DMS153 treated with DMSO at 0.1 percent for 48 hours (cell line): ENCODE results near the gene GCNT2.
"Not testable (repeated sequence)": the region's sequence is repeated elsewhere in the genome, so short reads cannot be mapped to it uniquely, and the experiment has no call there.

Experiments
- DNase-seq: peaks from one replicate; lab custom pipeline; 2025; ENCODE audit not compliant: unreplicated experiment; lab: John Stamatoyannopoulos, UW

GCNT2 gene

DNA sequence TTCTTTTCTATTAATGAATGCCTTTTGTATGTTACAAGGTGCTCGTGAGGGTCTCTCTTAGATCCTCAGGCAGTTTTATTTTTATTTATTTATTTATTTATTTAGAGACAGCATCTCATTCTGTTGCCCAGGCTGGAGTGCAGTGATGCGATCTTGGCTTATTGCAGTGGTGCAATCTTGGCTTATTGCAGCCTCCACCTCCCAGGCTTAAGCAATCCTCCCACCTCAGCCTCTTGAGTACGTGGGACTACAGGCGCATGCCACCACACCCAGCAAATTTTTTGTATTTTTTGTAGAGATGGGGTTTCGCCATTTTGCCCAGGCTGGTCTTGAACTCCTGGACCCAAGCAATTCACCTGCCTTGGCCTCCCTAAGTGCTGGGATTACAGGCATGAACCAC is 79.5 kb downstream of the GCNT2 start:
- DNase-seq: not testable (repeated sequence)

DNA sequence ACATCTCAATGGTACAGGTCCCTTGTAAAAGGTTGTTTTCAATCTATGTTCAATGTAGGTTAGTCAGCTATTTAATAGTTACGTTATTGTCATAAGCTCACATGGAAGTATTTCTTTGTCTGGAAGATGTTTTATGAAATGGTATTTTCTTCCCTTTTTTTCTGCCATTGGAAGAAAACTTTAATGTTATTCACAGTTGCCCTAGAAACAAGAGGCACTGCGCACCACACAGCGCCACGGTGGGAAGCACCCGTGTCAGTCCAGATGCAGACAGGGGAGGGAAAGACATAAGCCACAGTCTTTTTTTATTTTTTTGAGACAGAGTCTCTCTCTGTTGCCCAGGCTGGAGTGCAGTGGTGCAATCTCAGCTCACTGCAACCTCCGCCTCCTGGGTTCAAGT is 82.1 kb downstream of the GCNT2 start:
- DNase-seq: no peak

DNA sequence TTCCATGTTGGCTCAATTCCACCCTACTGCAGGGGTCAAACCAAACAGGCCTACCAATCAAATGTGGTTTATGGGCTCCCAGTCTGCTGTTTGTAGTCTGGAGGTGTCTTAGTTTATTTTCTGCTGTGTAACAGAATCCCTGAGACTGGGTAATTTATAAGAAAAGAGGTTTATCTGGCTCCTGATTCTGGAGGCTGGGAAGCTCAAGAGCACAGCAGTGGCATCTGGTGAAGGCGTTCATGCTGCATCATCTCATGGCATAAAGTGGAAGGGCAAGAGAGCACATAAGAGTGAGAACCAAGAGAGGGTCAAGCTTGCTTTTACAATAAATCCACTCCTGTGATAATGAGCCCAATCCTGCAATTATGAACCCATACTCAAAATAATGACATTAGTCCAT is 87.9 kb downstream of the GCNT2 start:
- no peak for DNase-seq

DNA sequence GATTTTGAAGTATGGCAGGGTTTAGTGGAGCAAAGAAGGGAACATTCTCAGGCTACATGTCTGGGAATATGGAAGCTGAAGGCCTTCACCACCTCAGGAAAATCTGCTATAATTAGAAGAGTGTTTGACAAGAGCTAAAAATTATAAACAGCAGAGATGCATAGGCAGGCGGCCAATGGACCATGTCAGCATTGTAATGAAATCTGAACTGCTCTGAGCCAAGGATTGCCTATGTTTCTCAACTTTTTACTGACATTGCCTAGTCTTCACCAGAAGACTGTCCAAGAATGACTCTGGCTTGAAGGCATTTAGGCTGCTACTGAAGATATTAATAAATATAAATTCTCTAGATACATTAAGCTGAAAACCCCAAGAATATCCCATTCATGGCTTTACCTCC is 89.1 kb downstream of the GCNT2 start:
- DNase-seq: no peak

DNA sequence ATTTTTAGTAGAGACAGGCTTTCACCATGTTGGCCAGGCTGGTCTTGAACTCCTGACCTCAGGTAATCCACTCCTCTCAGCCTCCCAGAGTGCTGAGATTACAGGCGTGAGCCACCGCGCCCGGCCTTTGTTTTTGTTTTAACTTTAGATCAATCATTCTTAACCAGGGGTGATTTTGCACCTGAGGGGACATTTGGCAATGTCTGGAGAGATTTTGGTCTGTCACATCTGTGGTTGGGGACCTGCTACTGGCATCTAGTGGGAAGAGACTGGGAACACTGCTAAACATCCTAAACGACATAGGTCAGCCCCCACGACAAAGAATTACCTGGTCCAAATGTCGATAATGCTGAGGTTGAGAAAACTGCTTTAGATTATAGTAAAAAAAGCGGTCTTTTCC is 91.0 kb downstream of the GCNT2 start:
- DNase-seq: no peak

GRCh38 chr6:10613077-10613476 is 91.9 kb downstream of the GCNT2 start:
- no peak for DNase-seq

DNA sequence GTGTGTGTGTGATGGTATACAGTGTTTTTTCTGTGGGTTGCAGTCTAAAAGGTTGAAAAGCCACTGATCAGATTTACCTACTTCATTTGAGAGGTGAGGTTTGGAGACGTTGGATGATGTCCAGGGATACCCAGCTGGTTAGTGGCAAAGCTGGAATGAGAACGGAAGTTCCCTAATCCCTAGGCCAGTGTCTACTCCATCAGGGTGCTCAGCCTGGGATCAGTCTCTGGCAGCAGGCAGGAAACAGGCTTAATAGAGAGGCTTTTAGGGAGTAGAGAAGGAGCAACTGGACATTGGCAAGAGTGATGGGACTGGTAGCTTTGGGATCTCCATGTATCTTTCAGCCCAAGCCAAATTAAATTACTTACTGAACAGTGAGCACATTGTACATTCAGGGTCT is 92.6 kb downstream of the GCNT2 start:
- DNase-seq: no peak

DNA sequence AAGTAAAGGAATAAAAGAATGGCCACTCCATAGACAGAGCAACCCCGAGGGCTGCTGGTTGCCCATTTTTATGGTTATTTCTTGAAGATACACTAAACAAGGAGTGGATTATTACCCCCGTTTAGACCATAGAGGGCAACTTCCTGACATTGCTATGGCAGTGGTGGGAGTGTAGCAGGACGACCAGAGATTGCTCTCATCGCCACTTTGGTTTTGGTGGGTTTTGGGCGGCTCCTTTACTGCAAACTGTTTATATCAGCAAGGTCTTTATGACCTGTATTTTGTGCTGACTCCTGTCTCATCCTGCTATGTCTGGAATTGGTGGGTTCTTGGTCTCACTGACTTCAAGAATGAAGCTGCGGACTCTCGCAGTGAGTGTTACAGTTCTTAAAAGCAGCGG is 94.5 kb downstream of the GCNT2 start:
- no peak for DNase-seq

- not testable (repeated sequence) for DNase-seq
Observed at GRCh38 chr6:10616266-10616665, 95.1 kb downstream of the GCNT2 start.

GRCh38 chr6:10617008-10617696 is 96.0 kb downstream of the GCNT2 start:
- no peak for DNase-seq

DNA sequence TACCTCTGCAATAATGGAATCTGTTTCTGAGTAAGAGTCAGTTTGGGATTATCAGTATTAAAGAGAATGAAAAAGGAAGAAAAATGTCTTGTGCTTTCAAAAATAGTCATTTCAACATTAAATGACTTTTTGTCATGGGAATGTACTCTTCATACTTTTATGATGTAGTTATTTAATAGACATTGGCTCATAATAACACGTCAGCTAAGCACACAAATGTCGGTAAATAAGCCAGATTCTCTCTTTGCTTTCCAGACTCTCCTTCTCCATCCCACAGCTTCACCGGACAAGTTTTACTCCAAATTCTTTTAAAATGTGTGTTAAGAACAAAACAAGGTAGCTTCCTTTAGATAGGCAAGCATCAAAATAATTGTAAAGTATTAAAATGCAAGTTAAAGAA is 97.3 kb downstream of the GCNT2 start:
- DNase-seq: no peak

DNA sequence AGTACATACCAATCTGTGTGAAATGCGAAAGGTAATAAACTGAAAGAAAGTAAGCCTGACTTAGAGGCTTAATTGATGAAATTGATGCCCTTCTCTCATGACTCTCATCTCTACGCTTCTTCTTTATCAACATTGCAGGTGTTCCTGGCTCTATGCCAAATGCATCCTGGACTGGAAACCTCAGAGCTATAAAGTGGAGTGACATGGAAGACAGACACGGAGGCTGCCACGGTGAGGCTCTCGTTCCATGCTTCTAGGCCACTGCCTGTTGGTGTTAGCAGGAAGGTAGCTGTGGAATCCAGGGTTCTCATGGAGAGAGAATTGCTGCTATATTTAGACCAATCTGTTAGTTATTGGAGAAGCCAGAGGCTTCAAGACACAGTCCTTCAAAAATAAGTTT is 100.1 kb downstream of the GCNT2 start:
- no peak for DNase-seq

GRCh38 chr6:10621847-10622246 is 100.7 kb downstream of the GCNT2 start:
- DNase-seq: no peak

DNA sequence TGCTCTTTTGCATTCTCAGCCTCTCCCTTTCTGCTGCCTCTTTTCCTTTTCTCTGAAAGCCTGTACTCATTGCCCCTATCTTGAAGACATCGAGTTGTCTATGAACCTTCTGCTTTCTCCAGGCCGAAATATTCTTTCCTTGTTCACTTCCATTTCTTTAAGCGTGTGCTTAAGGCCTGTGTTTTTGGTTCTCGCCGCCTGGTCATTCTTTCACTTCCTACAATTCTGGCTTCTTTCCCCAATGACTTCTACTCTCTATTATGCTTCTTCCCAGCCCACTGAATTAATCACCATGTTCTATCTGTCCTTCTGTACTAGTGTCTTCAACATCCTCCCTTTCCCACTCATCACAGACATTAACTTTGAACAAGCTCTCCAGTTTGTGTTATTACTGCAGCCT is 103.7 kb downstream of the GCNT2 start:
- DNase-seq: no peak

- DNase-seq: no peak
Observed at GRCh38 chr6:10626154-10626741, 105.1 kb downstream of the GCNT2 start.

DNA sequence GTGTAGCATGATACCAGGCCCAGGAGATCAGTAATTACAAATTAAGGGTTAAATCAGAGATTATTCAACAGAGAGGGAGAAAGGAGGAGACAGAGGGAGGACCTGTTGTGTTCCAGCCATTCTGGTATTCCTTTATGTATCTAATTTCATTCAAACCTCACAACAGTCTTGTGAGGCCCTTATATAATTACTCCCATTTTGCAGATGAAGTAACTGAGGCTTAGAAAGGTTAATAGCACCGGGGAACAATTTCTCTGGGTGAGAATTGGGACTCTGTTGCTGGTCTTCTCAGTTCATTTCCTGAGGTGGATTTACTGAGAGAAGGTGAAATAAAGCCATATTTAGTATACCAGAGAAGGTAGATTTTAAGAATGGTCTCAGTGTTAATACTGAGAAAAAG is 106.6 kb downstream of the GCNT2 start:
- DNase-seq: no peak

- DNase-seq: no peak
Observed at GRCh38 chr6:10630178-10630577, 109.0 kb downstream of the GCNT2 start.

- no peak for DNase-seq
Observed at GRCh38 chr6:10633216-10633615, 112.1 kb downstream of the GCNT2 start.

DNA sequence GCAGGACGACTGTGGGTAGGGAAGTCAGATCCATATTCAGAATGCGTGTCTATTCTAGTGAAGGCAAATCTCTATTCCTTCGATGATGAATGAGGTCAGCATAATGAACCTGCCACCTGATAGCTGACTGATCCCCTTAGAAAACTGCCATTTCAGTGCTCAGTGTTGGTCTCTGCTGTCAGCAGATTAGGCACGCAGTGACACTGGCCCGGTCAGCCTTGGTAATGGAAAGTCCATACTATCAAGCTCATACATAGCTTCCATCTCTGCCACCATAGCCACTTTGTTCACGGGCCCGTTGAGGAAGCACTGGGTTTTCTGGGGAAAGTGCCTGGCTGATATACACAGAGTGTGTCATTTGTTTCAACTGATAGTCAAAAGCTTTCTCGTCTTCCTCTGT is 119.3 kb downstream of the GCNT2 start:
- DNase-seq: no peak

DNA sequence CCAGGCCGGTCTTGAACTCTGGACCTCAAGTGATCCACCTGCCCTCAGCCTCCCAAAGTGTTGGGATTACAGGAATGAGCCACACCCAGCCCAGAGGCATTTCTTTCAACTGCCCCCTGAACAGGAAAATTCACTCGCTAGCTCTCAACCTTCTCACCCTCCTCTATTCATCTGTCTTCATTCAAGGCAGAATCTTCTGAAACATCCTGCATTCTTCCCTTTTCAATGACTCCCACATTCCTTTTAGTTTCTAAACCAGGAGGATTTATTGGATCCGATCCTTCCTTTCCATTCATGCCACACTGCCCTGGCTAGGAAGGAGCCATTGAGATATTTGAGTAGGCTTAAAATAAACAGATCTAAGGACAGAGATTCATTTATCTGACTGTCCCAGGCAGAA is 120.4 kb downstream of the GCNT2 start:
- DNase-seq: no peak

GRCh38 chr6:10643201-10643651 is 122.1 kb downstream of the GCNT2 start:
- DNase-seq: no peak

- no peak for DNase-seq
Observed at GRCh38 chr6:10644225-10644624, 123.1 kb downstream of the GCNT2 start.

DNA sequence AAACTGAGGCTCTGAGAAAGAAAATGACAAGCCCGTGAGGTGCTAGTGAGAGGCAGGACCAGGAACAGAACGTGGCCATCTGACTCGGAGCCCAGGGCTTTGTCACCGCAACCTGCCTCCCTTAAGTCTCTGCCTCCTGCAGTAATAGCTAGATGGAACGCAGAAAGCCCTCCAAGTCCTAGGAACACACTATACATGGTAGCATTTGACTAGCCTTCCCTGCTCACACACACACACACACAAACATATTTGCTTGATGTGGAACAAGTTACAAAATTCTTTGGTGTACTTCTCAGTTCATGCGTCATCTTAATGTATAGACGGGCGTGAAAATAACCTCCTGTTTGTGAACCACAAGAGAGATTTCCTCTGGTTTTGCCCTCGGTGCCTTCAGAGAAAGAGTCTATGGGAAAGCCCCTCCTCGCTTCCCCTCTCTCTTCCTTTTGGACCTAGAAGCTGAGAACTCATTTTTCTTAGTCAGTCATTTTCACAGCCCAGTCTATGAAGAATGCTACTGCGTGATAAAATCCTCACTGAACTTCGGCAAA is 134.4 kb downstream of the GCNT2 start:
- no peak for DNase-seq
